Uterus (tissue), 4 donors: Measurements from ENCODE around the gene PTPN14. TPM values are rescaled to one million over a fixed set of nuclear protein-coding genes. Genes with fewer than 3 reads are reported as not detected.

Source experiments
- DNase-seq, 2 donors: peaks; one replicate each; pipeline ENCODE4 v3.0.0-alpha.2; 2019 to 2020
- H3K27ac ChIP-seq, 2 donors: fragments of 200-600 bp; sonication (generic); 1 replicate in 1 of 2; 2 replicates in 1 of 2; pipeline ENCODE4 v1.5.1; 2016 to 2018
- H3K27me3 ChIP-seq, 2 donors: fragments of 200-600 bp; sonication (generic); one replicate each; pipeline ENCODE4 v1.5.1; 2018 to 2019; ENCODE audit warnings: control low read depth in 1 of 2
- H3K36me3 ChIP-seq, 2 donors: fragments of 200-600 bp; sonication (generic); one replicate each; pipeline ENCODE4 v1.5.1; 2019; ENCODE audit warnings: control low read depth in 1 of 2
- H3K4me1 ChIP-seq, 2 donors: fragments of 200-600 bp; sonication (generic); one replicate each; pipeline ENCODE4 v1.5.1; 2018 to 2019; ENCODE audit warnings: control low read depth in 1 of 2
- H3K4me3 ChIP-seq, 2 donors: fragments of 200-600 bp; sonication (generic); 1 replicate in 1 of 2; 2 replicates in 1 of 2; pipeline ENCODE4 v1.5.1; 2018 to 2019; ENCODE audit warnings: mild to moderate bottlenecking in 1 of 2
- H3K9me3 ChIP-seq, 2 donors: fragments of 200-600 bp; sonication (generic); one replicate each; pipeline ENCODE4 v1.5.1; 2019; ENCODE audit warnings: control low read depth in 1 of 2
- CTCF ChIP-seq, 4 experiments: fragments of 200-600 bp in 2 of 4; fragments of 450-650 bp in 2 of 4; sonication (generic) in 2 of 4; IDR thresholded peaks; one replicate each; pipeline ENCODE4 v1.5.1; 2016 to 2019; ENCODE audit warnings: antibody characterized with exemption in 4 of 4, mild to moderate bottlenecking in 2 of 4, moderate library complexity in 1 of 4
- POLR2A ChIP-seq, 2 donors: fragments of 450-650 bp; IDR thresholded peaks; one replicate each; pipeline ENCODE4 v1.6.1; 2016; ENCODE audit warnings: antibody characterized with exemption in 2 of 2, mild to moderate bottlenecking in 1 of 2, moderate library complexity in 1 of 2
- intact Hi-C: fragments of 100-400 bp; cut with DNase I; formaldehyde crosslinking; loops from one replicate; pipeline ENCODE4 v1.15.1; 2023; ENCODE audit warnings: low total_unique reads
- total RNA-seq, 4 donors: library from RNA; depleted of rRNA in 3 of 4; stranded (reverse); fragments of >200 nt in 3 of 4; gene quantifications; one replicate each; pipeline versions ENCODE4 v1.1.0 to v1.2.4, GENCODE V29; 2014 to 2023
- donor health status: DM: yes; HTN: yes; CAD: no.

Gene PTPN14
- total RNA-seq, 4 donors from 2014 or later: 13.2 to 78.0 (median 30.9) TPM

DNA sequence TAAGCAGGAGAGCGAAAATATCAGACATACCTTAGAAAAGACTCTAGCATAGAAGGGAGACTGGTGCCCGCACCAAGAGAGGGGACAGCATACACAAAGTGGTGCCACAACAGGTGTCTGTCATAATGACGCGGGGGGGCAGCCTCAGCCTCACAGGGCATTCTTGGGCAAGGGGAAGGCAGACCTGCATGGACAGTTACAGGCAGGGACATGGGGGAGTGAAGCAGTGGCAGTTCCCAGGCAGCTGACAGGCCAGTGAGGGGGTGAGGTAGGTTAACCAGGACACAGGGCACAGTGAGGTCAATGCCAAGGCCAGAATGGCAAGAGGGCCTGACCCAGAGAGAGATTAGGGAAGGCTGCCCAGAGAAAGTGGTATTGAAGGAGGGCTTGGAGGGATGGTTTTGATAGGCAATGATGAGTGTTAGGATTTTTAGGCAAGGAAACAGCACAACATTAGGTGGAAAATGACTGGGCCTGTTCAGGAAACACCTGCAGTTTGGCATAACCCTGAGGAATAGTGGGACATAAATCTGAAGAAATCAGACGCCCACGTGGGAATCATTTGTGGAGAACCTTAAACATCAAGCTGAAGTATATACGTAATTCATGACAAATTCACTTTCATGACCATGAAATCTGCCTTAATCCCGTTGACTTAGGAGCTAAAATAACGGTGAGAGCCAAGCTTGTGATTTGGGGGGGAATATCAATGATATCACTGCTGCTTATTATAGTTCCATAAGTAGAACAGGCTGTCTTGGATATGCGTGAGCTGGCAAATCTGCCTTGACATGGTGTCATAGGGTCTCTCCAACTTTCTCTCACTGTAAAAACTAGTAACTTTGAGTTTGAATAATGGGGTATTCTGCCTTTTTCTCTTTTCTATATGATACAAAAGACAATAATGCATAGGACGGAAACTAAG lies 8.9 kb downstream of the PTPN14 start:
- H3K4me1 ChIP-seq: no peaks in the 10 kb centered on the region
- H3K36me3 ChIP-seq: no peaks in the 10 kb centered on the region
- intact Hi-C loops: no loop called here
- H3K4me3 ChIP-seq: no peak overlapping the region
- TF ChIP-seq CTCF (IDR thresholded peaks at IDR 0.05) (no peak), POLR2A (IDR thresholded peaks at IDR 0.05) (no peak)
- no peaks in the 10 kb centered on the region for H3K9me3 ChIP-seq
- DNase-seq: no peak
- peak overlapping the region in 1 of 2 donors; percentile 47 for H3K27ac ChIP-seq
- no peaks in the 10 kb centered on the region for H3K27me3 ChIP-seq

DNA sequence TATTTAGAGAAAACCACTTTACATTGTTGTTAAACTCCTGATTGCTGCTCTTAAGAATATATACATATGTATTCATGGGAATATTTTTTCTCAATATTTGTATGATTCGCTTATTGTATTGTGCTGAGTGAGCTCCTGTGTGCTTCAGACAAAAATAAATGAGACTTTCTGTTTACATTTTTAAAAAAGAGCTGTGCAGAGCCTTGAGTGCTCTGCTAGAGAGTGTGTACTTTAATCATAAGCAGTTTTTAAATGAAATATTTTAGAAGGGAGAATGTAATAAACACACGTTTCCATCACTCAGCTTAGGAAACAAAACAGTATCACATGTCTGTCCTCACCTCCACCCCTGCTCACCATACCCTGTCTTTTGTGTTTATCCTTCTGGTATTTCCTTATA lies 9.7 kb downstream of the PTPN14 start:
- H3K36me3 ChIP-seq: no peaks in the 10 kb centered on the region
- TF ChIP-seq CTCF (IDR thresholded peaks at IDR 0.05): no peak
- no peak for TF ChIP-seq POLR2A (IDR thresholded peaks at IDR 0.05)
- peak overlapping the region in 1 of 2 donors; percentile 47 for H3K27ac ChIP-seq
- DNase-seq: no peak
- H3K9me3 ChIP-seq: no peaks in the 10 kb centered on the region
- intact Hi-C loops: no loop called here
- H3K4me1 ChIP-seq: no peaks in the 10 kb centered on the region
- H3K4me3 ChIP-seq: no peak overlapping the region
- H3K27me3 ChIP-seq: no peaks in the 10 kb centered on the region

DNA sequence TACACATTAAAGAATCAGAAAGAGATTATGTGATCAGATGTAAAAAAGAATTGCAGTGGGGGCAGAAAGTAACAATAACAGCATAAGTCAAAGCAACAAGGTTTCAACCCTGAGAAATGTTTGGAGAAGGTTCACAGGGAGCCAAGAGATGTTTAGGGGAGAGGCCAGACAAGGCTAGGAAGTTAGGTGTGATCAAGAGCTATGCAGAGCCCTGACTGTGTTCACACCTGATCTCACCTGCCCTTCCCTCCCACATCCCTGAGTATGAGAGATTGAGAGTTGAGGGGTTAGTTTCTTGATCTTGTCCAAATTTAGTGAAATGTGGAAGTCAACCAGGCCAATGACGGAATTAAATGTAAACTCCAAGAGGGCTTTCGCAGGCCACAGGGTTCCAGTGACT lies 10.2 kb downstream of the PTPN14 start:
- intact Hi-C loops: no loop called here
- no peak for TF ChIP-seq POLR2A (IDR thresholded peaks at IDR 0.05)

DNA sequence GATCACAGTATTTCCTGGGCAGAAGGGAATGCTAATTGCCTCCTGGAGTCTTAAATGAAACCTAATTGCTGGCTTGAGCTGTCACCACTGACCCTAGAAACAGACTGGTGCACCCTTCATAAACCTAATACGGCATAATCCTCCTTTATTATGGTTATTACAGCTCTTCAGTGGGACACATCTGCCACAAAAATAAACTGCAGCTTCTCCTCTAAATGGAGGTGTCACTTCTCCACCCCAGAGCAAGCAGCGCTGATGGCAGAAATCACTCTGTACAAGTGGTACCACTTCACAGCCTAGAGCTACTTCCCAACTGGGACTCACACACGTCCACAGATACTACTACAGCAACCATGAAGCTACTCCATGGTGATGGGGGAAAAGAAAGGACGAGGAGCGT lies 11.1 kb downstream of the PTPN14 start:
- Histone ChIP-seq H3K4me1 (no peaks in the 10 kb centered on the region), H3K27me3 (no peaks in the 10 kb centered on the region), H3K36me3 (no peaks in the 10 kb centered on the region), H3K9me3 (no peaks in the 10 kb centered on the region), H3K27ac (no peak overlapping the region), H3K4me3 (no peak overlapping the region)
- no peak for DNase-seq
- TF ChIP-seq CTCF (IDR thresholded peaks at IDR 0.05) (no peak), POLR2A (IDR thresholded peaks at IDR 0.05) (no peak)
- intact Hi-C loops: no loop called here

More for the DNA sequence above, 10.2 kb downstream of the PTPN14 start:
- Histone ChIP-seq H3K9me3 (no peaks in the 10 kb centered on the region), H3K4me3 (no peak overlapping the region), H3K27me3 (no peaks in the 10 kb centered on the region), H3K27ac (peak overlapping the region in 1 of 2 donors; percentile 47), H3K4me1 (no peaks in the 10 kb centered on the region), H3K36me3 (no peaks in the 10 kb centered on the region)
- no peak for DNase-seq

DNA sequence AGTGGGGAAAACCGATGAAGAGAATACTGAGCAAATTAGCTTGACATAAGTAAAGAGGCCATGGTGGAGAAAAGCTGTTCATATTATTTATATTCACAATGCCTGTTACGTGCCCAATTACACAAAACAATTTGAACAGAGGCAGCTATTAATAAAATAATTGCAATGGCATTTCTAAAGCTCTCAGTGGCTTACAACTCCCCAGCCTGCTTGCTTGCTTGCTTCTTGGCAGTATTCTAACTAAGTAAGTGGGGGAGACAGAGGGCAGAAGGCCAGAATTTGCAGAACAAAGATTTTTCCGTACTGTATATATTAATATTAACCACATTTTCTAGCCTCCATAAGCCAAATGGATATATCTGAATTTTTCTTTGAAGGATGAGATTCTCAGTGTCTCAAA lies 12.9 kb downstream of the PTPN14 start:
- Histone ChIP-seq H3K27me3 (no peaks in the 10 kb centered on the region), H3K36me3 (no peaks in the 10 kb centered on the region), H3K4me3 (no peak overlapping the region), H3K4me1 (no peaks in the 10 kb centered on the region), H3K27ac (no peak overlapping the region), H3K9me3 (no peaks in the 10 kb centered on the region)
- TF ChIP-seq CTCF (IDR thresholded peaks at IDR 0.05) (no peak), POLR2A (IDR thresholded peaks at IDR 0.05) (no peak)
- intact Hi-C loops: no loop called here
- no peak for DNase-seq
